Kidney (tissue), 14 donors: ENCODE data around the gene XPNPEP2. TPM values are rescaled to one million over a fixed set of nuclear protein-coding genes. Genes with fewer than 3 reads are reported as not detected.

ENCODE experiments used
- DNase-seq, 5 donors: peaks; one replicate each; pipeline ENCODE4 v3.0.0-alpha.2; 2013 to 2020
- FAIRE-seq: peaks from 2 replicates; lab custom pipeline; 2012; peaks lifted over from hg19 to GRCh38; lab: Jason Lieb, UNC
- H3K27ac ChIP-seq, 2 donors: one replicate each; pipeline ENCODE4 v1.7.0; 2013; ENCODE audit warnings: low read depth in 2 of 2, low read length in 2 of 2, inconsistent platforms in 1 of 2
- H3K27me3 ChIP-seq: one replicate; pipeline ENCODE4 v1.7.1; 2013; ENCODE audit warnings: low read length, inconsistent platforms; ENCODE audit not compliant: control insufficient read depth, insufficient read depth
- H3K36me3 ChIP-seq, 3 donors: one replicate each; pipeline versions ENCODE4 v1.7.0 to v1.7.1; 2013; ENCODE audit warnings: low read length in 3 of 3, control low read depth in 1 of 3, inconsistent platforms in 1 of 3; ENCODE audit not compliant: insufficient read depth in 3 of 3, control insufficient read depth in 2 of 3
- H3K4me1 ChIP-seq, 3 donors: one replicate each; pipeline versions ENCODE4 v1.7.0 to v1.7.1; 2013; ENCODE audit warnings: low read length in 3 of 3, inconsistent platforms in 1 of 3, low read depth in 1 of 3; ENCODE audit not compliant: control insufficient read depth in 2 of 3, insufficient read depth in 2 of 3
- H3K4me3 ChIP-seq, 3 donors: one replicate each; pipeline versions ENCODE4 v1.7.0 to v1.8.1; 2013; ENCODE audit warnings: low read length in 3 of 3, control low read depth in 1 of 3, inconsistent platforms in 1 of 3
- H3K9ac ChIP-seq, 3 donors: one replicate each; pipeline versions ENCODE4 v1.7.0 to v1.7.1; 2013; ENCODE audit warnings: low read length in 3 of 3, control low read depth in 1 of 3, inconsistent platforms in 1 of 3
- H3K9me3 ChIP-seq, 3 donors: one replicate each; pipeline versions ENCODE4 v1.7.0 to v1.7.1; 2013; ENCODE audit warnings: low read length in 3 of 3, control low read depth in 1 of 3, inconsistent platforms in 1 of 3; ENCODE audit not compliant: control insufficient read depth in 2 of 3, insufficient read depth in 1 of 3
- intact Hi-C: fragments of 100-400 bp; cut with DNase I; formaldehyde crosslinking; loops from one replicate; pipeline ENCODE4 v1.11.1; 2022
- polyA plus RNA-seq: library from polyadenylated mRNA; stranded (reverse); fragments of 350-450 nt; fragmentation: Illumina TruSeq; extraction: RNeasy Lipid Tissue Mini Kit (QIAGEN cat#74804); gene quantifications from one replicate; pipeline ENCODE4 v1.2.3, GENCODE V29; 2014; ENCODE audit warnings: low read depth, low replicate concordance; ENCODE audit not compliant: insufficient read depth
- total RNA-seq: library from RNA; stranded (reverse); fragmentation: NEBNext Ultra II Directional; extraction: Animal tissue kit (Norgen Biotek cat#: 25700); gene quantifications from one replicate; pipeline ENCODE4 v1.2.1, GENCODE V29; 2021
- TF ChIP-seq, protein P1 (sequence below): IDR thresholded peaks from 3 replicates; pipeline ENCODE4 v1.5.1; 2012; ENCODE audit warnings: mild to moderate bottlenecking, moderate library complexity, borderline replicate concordance; ENCODE audit not compliant: insufficient read depth; ENCODE audit errors: extremely low read depth
- donor health status: control.
- donor health status: control.
- donor health status: control.
- donor health status: control.
- donor health status: control.
- donor health status: DM: yes; HTN: yes; CAD: no.
- donor health status: Normal renal cell carcinoma (clear cell type).

The XPNPEP2 gene
- total and polyA plus RNA-seq, 2 donors from 2014 or later = 2.0 to 78.6 TPM

DNA sequence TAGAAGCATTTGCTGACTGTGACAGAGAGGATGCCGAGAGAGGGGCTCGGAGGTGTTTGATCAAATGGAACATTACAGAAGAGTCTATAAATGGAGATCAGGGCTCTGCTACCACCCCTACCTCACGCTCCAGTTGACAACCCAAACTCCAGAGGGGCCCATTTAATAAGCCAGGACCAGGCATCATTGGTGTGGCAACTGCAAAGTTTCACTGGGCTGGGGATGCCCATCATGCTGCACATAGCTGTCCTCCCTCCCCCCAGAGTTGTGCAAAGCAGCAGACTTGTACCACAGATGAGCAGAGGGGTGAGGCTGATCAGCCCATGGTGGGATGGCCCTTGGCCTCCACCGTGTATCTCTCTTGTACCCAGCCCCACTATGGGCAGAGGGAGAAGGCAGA is 38.2 kb upstream of the XPNPEP2 start:
- Histone ChIP-seq H3K27ac (no peak overlapping the region), H3K4me3 (no peak overlapping the region), H3K36me3 (no peaks in the 10 kb centered on the region), H3K4me1 (no peaks in the 10 kb centered on the region), H3K9me3 (no peaks in the 10 kb centered on the region), H3K27me3 (no peaks in the 10 kb centered on the region), H3K9ac (no peak overlapping the region)
- FAIRE-seq (no peak), DNase-seq (no peak)
- TF ChIP-seq, protein P1, sequence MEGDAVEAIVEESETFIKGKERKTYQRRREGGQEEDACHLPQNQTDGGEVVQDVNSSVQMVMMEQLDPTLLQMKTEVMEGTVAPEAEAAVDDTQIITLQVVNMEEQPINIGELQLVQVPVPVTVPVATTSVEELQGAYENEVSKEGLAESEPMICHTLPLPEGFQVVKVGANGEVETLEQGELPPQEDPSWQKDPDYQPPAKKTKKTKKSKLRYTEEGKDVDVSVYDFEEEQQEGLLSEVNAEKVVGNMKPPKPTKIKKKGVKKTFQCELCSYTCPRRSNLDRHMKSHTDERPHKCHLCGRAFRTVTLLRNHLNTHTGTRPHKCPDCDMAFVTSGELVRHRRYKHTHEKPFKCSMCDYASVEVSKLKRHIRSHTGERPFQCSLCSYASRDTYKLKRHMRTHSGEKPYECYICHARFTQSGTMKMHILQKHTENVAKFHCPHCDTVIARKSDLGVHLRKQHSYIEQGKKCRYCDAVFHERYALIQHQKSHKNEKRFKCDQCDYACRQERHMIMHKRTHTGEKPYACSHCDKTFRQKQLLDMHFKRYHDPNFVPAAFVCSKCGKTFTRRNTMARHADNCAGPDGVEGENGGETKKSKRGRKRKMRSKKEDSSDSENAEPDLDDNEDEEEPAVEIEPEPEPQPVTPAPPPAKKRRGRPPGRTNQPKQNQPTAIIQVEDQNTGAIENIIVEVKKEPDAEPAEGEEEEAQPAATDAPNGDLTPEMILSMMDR = no peak
- intact Hi-C loops = no loop called here

DNA sequence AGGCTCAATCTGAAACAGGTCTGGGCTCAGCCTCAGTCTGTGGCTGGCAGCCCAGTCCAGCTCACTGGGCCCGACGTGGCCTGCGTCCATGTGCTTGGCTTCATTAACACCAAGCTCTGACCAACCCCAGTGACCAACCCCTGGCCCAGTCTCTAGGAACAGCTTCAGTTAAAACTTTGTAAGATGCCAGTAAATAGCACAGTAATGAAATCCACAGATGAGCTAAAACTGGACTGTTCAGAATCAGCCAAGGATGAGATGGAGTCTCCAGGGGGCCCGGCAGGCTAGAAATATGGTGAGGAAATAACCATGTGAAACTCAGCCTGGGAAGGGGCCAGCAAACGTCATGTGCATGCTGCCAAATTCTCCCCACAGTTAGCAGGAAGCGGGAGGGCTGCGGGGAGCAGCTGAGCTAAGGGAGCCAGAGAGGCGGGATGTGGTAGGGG is 37.1 kb upstream of the XPNPEP2 start:
- Histone ChIP-seq H3K36me3 (no peaks in the 10 kb centered on the region), H3K9me3 (no peaks in the 10 kb centered on the region), H3K27ac (no peak overlapping the region), H3K4me3 (no peak overlapping the region), H3K4me1 (peaks cover 0 to 5% (median 0%) of the 10 kb centered on the region in 3 donors), H3K9ac (no peak overlapping the region), H3K27me3 (no peaks in the 10 kb centered on the region)
- TF ChIP-seq, protein P1 = no peak
- intact Hi-C loops = no loop called here
- DNase-seq (peak in 2 of 5 donors; percentile 6 to 82), FAIRE-seq (no peak)

DNA sequence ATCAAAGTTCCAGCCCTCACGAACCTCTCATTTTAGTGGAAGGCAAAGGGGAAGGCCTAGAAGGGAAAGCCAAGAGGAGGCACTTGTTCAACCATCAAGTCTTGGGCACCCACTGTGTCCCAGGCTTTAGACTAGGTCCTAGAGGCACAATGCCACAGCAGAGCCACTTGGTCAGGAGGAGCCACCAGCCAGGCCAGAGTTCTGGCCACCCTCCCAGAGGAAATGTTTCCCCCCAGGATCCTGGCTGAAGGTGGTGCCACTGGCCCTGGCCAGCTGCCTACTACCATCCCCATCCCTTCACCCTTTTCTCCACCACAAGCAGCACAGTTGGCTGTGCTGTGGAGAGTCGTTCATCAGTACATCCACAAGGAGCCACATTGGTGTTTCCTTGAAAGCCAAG is 34.3 kb upstream of the XPNPEP2 start:
- Histone ChIP-seq H3K9ac (no peak overlapping the region), H3K4me1 (peaks cover 0 to 5% (median 0%) of the 10 kb centered on the region in 3 donors), H3K27ac (no peak overlapping the region), H3K27me3 (no peaks in the 10 kb centered on the region), H3K9me3 (no peaks in the 10 kb centered on the region), H3K4me3 (no peak overlapping the region), H3K36me3 (no peaks in the 10 kb centered on the region)
- no peak for DNase-seq
- TF ChIP-seq, protein P1 = no peak
- FAIRE-seq = no peak
- intact Hi-C loops = no loop called here

DNA sequence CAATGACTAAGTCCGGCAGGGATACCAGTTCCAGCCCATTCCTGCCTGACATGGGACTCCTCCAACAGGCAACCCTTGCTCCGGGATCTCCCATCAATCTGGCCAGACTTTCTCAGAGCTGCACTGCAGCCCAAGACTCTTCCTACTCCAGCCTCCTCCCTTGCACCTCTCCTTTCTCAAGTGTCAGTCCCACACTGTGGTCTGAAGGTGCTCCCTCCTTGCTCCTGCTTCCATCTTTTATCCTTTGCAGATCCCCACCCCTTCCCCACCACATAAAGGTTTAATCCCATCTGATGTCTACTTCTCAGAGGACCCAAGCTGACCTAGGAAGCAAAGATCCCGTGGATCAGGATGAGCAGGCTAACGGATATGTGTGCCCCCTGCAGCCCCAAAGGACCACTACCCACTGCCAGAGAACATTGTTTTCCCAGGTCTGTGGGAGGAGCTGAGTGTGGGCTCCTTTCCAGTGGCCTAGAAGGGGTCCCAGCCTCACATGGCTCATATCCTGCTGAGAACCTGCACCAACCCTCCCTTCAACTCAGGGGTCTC is 33.3 kb upstream of the XPNPEP2 start:
- H3K27ac ChIP-seq = no peak overlapping the region
- no peaks in the 10 kb centered on the region for H3K36me3 ChIP-seq
- H3K4me3 ChIP-seq = no peak overlapping the region
- H3K4me1 ChIP-seq = peaks cover 0 to 5% (median 0%) of the 10 kb centered on the region in 3 donors
- H3K9me3 ChIP-seq = no peaks in the 10 kb centered on the region
- no peak for DNase-seq
- intact Hi-C loops = no loop called here
- TF ChIP-seq, protein P1 = no peak
- no peaks in the 10 kb centered on the region for H3K27me3 ChIP-seq
- no peak for FAIRE-seq
- no peak overlapping the region for H3K9ac ChIP-seq
